NT2/D1 (cell line): ENCODE results near the gene SEC11A.

Source experiments
- SUZ12 ChIP-seq: IDR thresholded peaks from 2 replicates; pipeline ENCODE4 v1.6.1; 2011; ENCODE audit not compliant: insufficient read length, insufficient read depth; ENCODE audit errors: extremely low read depth
- YY1 ChIP-seq: IDR thresholded peaks from 2 replicates; pipeline ENCODE4 v1.6.1; 2011; ENCODE audit not compliant: insufficient read length, insufficient read depth

GRCh38 chr15:84761607-84762131 lies 45.7 kb upstream of the SEC11A start:
- TF ChIP-seq YY1 (no peak), SUZ12 (no peak)
